ENCODE results near the gene NKAIN2. TPM values are rescaled to one million over a fixed set of nuclear protein-coding genes. Genes with fewer than 3 reads are reported as not detected.

NKAIN2 gene
- total and polyA plus RNA-seq, 2 donors (not counting 3 experiments of a cell fraction or from before 2014, with no cell fraction given), result 0.03 TPM; not detected in 1

DNA sequence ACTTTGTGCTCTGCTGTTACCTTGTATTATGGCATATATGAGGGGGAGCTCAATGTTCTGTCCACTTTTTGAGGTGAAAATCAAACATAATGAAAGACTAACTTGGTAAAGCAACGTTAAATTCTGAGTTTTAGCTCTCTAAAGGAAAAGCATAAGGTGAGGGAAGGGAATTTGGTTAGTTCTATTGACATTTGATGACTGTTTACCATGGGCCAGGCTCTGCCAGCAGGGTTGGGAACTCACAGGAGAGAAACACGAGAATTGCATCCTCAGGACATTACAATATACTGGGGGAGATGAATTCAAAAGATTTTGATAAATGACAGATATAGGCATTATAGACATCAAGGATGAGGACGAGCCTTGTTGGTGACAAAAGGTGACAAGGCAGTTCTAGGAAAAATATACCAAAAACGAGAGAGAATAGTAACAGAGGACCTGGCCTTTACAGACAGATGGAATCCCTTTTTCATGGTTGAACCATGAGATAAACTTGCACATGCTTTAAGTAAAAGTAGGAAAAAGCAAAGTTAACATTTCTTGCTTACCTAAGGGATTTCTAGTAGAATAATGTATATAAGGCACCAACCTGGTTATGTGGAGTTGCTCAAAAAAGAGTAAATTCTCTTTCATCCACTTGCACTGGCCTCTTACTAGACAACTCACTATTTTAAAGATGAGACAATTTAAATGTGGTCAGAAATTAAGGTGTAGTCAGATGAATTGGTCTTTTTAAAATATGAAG lies 191.4 kb downstream of the NKAIN2 start:
- Histone ChIP-seq H3K9me1 (replicated peaks; ENCODE audit: control insufficient read depth, extremely low read depth, insufficient read depth, low read length) (no peaks in the 10 kb centered on the region), H2AFZ (ENCODE audit: low read depth, low read length) (no peak overlapping the region), H3K79me2 (ENCODE audit: control insufficient read depth, insufficient read depth, low read length) (no peaks in the 10 kb centered on the region), H3K4me1 (ENCODE audit: control insufficient read depth, extremely low read depth, insufficient read depth, low read length) (no peaks in the 10 kb centered on the region), H3K27me3 (ENCODE audit: control insufficient read depth in 2 of 2, insufficient read depth in 2 of 2, low read length in 2 of 2) (no peaks in the 10 kb centered on the region), H3K4me3 (replicated peaks in 1 of 3; ENCODE audit: insufficient read depth in 1 of 3, low read depth in 1 of 3, low read length in 3 of 3) (no peak overlapping the region), H4K20me1 (replicated peaks; ENCODE audit: control insufficient read depth, extremely low read depth, insufficient read depth, low read length) (no peaks in the 10 kb centered on the region), H3K9me3 (replicated peaks; ENCODE audit: control insufficient read depth, insufficient read depth, low read length) (no peaks in the 10 kb centered on the region), H3K27ac (ENCODE audit: insufficient read depth, low read depth, low read length) (no peak overlapping the region), H3K4me2 (ENCODE audit: insufficient read depth, low read length) (no peak overlapping the region), H3K36me3 (ENCODE audit: control insufficient read depth in 2 of 2, extremely low read depth in 1 of 2, insufficient read depth in 2 of 2, low read length in 2 of 2) (no peaks in the 10 kb centered on the region), H3K9ac (replicated peaks; ENCODE audit: extremely low read depth, insufficient read depth, low read length) (no peak overlapping the region)
- POLR2A ChIA-PET, result no interaction called here
- TF ChIP-seq JUN (IDR thresholded peaks at IDR 0.05; ENCODE audit: borderline replicate concordance, insufficient read depth, insufficient read length, low read depth) (no peak), POLR2AphosphoS5 (IDR thresholded peaks at IDR 0.05; ENCODE audit: insufficient read depth, low read depth, low read length) (no peak), EZH2 (IDR thresholded peaks at IDR 0.05; ENCODE audit: borderline replicate concordance, low read depth, low read length, severe bottlenecking) (no peak), FOS (IDR thresholded peaks at IDR 0.05; ENCODE audit: borderline replicate concordance, insufficient read depth, low read length) (no peak), GATA2 (IDR thresholded peaks at IDR 0.05; ENCODE audit: insufficient read depth, insufficient read length, low read depth, low read length) (no peak), MYC (IDR thresholded peaks at IDR 0.05; ENCODE audit: low read depth, low read length) (no peak), POLR2A (IDR thresholded peaks at IDR 0.05; ENCODE audit: low read depth, low read length) (no peak)
- TF ChIP-seq, protein P1, sequence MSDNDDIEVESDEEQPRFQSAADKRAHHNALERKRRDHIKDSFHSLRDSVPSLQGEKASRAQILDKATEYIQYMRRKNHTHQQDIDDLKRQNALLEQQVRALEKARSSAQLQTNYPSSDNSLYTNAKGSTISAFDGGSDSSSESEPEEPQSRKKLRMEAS (IDR thresholded peaks at IDR 0.05; ENCODE audit: insufficient read depth, insufficient read length), result no peak
- TF ChIP-seq, protein P2, sequence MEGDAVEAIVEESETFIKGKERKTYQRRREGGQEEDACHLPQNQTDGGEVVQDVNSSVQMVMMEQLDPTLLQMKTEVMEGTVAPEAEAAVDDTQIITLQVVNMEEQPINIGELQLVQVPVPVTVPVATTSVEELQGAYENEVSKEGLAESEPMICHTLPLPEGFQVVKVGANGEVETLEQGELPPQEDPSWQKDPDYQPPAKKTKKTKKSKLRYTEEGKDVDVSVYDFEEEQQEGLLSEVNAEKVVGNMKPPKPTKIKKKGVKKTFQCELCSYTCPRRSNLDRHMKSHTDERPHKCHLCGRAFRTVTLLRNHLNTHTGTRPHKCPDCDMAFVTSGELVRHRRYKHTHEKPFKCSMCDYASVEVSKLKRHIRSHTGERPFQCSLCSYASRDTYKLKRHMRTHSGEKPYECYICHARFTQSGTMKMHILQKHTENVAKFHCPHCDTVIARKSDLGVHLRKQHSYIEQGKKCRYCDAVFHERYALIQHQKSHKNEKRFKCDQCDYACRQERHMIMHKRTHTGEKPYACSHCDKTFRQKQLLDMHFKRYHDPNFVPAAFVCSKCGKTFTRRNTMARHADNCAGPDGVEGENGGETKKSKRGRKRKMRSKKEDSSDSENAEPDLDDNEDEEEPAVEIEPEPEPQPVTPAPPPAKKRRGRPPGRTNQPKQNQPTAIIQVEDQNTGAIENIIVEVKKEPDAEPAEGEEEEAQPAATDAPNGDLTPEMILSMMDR (IDR thresholded peaks at IDR 0.05; ENCODE audit: extremely low read depth in 1 of 2, insufficient read depth in 1 of 2, low read depth in 1 of 2, low read length in 2 of 2), result no peak
- intact Hi-C loops (cut with micrococcal nuclease) (no loop called here), dilution Hi-C loops (cut with MboI; ENCODE audit: extremely low pct_ligation_motif_present, low sequenced_read_pairs) (no loop called here)
- DNase-seq (ENCODE audit: low read depth, low spot score) (no peak), FAIRE-seq (no peak)
- no TSS peak for BruUV-seq (replicated peaks)
- CTCF ChIA-PET, result interaction anchor here (1.2 kb wide), 1 partner anchor 8 kb away, joined by 3 read pairs; no protein-coding TSS in a partner anchor
